Left ventricle myocardium inferior (tissue), 1 donor: ENCODE results near the gene FYB1. TPM values are rescaled to one million over a fixed set of nuclear protein-coding genes. Genes with fewer than 3 reads are reported as not detected.

Experiments used
- DNase-seq: peaks from one replicate; pipeline ENCODE4 v3.0.0-alpha.2; 2020
- H3K27ac ChIP-seq: fragments of 200-600 bp; replicated peaks from 2 replicates; pipeline ENCODE4 v1.8.0; 2021
- H3K27me3 ChIP-seq: fragments of 200-600 bp; 2 replicates; pipeline ENCODE4 v1.8.0; 2021; ENCODE audit warnings: low read depth
- H3K36me3 ChIP-seq: fragments of 200-600 bp; 2 replicates; pipeline ENCODE4 v1.8.0; 2021
- H3K4me1 ChIP-seq: fragments of 200-600 bp; 2 replicates; pipeline ENCODE4 v1.8.0; 2021
- H3K4me3 ChIP-seq: fragments of 200-600 bp; 2 replicates; pipeline ENCODE4 v1.8.0; 2021; ENCODE audit warnings: mild to moderate bottlenecking, moderate library complexity
- H3K9me3 ChIP-seq: fragments of 200-600 bp; replicated peaks from 2 replicates; pipeline ENCODE4 v1.8.0; 2021
- intact Hi-C: fragments of 100-400 bp; cut with micrococcal nuclease; formaldehyde crosslinking; loops from one replicate; pipeline ENCODE4 v1.11.0; 2022
- total RNA-seq: library from RNA; stranded (reverse); fragmentation: NEBNext Ultra II Directional; extraction: Animal tissue kit (Norgen Biotek cat#: 25700); gene quantifications from one replicate; pipeline ENCODE4 v1.2.1, GENCODE V29; 2021
- TF ChIP-seq, protein P1 (sequence below): fragments of 200-600 bp; IDR thresholded peaks from 2 replicates; pipeline ENCODE4 v1.8.0; 2021; ENCODE audit warnings: antibody characterized with exemption, mild to moderate bottlenecking, borderline replicate concordance
- donor health status: DM: no; HTN: yes; CAD: no; lungs with severe emphysema.

Gene FYB1
- total RNA-seq, 1 donor from 2014 or later: 4.9 TPM

DNA sequence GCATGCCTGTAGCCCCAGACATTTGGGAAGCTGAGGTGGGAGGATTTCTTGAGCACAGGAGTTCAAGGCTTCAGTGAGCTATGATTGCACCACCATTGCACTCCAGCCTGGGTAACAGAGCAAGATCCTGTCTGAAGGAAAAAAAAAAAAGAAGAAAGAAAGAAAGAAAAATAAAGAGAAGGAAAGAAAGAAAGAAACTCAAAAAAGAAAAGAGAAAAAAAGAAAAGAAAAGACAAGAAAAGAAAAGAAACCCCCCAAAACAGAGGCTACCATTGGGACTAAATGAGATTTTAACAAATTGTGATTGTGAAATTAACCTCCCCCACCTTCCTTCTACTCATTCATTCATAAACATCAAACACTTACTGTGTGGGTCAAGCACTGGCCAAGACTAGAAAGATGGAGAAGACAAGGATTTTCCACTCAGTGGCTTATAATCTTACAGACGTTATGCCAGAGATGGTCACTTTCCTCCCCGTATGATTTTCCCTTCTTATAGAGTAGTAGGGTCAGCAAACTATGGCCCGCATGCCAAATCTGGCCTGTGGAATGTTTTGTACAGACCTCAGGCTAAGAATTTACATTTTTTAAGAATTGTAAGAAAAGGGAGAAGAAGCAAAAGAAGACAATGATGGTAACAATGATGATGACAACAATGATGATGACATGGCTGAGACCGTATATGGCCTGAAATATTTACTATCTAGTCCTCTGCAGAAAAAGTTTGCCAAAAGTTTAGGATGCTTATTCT, 1.1 kb upstream of the FYB1 start:
- no peak overlapping the region for H3K4me3 ChIP-seq
- TF ChIP-seq, protein P1, sequence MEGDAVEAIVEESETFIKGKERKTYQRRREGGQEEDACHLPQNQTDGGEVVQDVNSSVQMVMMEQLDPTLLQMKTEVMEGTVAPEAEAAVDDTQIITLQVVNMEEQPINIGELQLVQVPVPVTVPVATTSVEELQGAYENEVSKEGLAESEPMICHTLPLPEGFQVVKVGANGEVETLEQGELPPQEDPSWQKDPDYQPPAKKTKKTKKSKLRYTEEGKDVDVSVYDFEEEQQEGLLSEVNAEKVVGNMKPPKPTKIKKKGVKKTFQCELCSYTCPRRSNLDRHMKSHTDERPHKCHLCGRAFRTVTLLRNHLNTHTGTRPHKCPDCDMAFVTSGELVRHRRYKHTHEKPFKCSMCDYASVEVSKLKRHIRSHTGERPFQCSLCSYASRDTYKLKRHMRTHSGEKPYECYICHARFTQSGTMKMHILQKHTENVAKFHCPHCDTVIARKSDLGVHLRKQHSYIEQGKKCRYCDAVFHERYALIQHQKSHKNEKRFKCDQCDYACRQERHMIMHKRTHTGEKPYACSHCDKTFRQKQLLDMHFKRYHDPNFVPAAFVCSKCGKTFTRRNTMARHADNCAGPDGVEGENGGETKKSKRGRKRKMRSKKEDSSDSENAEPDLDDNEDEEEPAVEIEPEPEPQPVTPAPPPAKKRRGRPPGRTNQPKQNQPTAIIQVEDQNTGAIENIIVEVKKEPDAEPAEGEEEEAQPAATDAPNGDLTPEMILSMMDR: no peak
- no peaks in the 10 kb centered on the region for H3K36me3 ChIP-seq
- H3K27me3 ChIP-seq: no peaks in the 10 kb centered on the region
- H3K4me1 ChIP-seq: no peaks in the 10 kb centered on the region
- H3K9me3 ChIP-seq: no peaks in the 10 kb centered on the region
- intact Hi-C loops: no loop called here
- H3K27ac ChIP-seq: no peak overlapping the region
- no peak for DNase-seq

GRCh38 chr5:39218482-39219402, 621 bp downstream of the FYB1 start:
- TF ChIP-seq, protein P1: no peak
- H3K4me1 ChIP-seq: no peaks in the 10 kb centered on the region
- peak overlapping the region; percentile 39 for H3K4me3 ChIP-seq
- no peaks in the 10 kb centered on the region for H3K36me3 ChIP-seq
- no peak for DNase-seq
- intact Hi-C loops: loop anchor here (5.0 kb wide), 2 partner anchors 64 to 354 kb away; no protein-coding TSS in a partner anchor
- H3K27ac ChIP-seq: peak overlapping the region; percentile 66
- H3K9me3 ChIP-seq: no peaks in the 10 kb centered on the region
- H3K27me3 ChIP-seq: no peaks in the 10 kb centered on the region

DNA sequence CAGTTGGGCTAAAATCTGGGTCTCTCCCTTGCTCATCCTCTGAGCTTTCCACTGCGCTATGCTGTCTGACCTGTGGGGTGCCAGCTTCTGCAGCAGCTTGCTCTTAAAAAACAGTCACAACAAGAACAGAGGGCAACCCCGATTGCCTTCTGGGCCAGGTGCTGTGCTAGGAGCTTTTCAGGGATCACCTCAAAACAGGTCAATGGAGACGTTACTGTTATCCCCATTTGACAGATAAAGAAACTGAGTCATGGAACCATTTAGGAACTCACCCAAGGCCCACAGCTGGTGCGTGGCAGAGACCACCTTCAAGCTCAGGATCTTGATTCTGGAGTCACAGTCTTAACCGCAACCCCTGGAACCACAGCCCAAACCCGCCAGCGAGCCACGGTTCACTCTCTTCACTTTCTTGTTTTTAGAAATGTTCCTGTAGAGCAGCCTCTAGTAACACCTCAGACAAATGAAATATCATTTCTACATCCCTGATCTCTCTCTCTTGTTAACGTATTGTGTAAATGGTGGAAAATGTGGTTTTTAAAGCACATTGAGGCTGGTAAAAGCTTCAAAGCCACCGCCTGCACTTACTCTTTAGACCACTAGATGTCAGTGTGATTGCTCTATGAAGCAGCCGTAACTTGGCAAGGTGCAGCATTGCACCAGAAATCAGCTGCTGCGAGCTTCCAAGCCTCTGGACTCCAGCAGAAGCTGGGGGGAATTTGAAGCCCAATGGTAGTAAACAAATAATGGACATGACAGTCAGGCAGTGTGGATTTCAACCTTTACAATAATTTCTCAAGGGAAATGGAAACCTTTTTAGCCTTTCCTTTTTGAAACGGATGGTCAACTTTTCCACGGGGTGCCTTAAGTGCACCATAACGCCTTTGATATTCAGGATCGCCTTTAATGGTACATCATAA, 1.7 kb downstream of the FYB1 start:
- intact Hi-C loops: loop anchor here (5.0 kb wide), 2 partner anchors 65 to 355 kb away; no protein-coding TSS in a partner anchor
- peak; percentile 55 for DNase-seq
- TF ChIP-seq, protein P1: peak; percentile 98
- H3K36me3 ChIP-seq: no peaks in the 10 kb centered on the region
- H3K4me3 ChIP-seq: peak overlapping the region; percentile 39
- no peaks in the 10 kb centered on the region for H3K4me1 ChIP-seq
- peaks cover under 1% of the 10 kb centered on the region for H3K27me3 ChIP-seq
- no peaks in the 10 kb centered on the region for H3K9me3 ChIP-seq
- H3K27ac ChIP-seq: no peak overlapping the region

GRCh38 chr5:39216631-39217030, 2.7 kb downstream of the FYB1 start:
- Histone ChIP-seq H3K27me3 (peaks cover 8% of the 10 kb centered on the region), H3K9me3 (no peaks in the 10 kb centered on the region), H3K27ac (no peak overlapping the region), H3K4me1 (no peaks in the 10 kb centered on the region), H3K4me3 (no peak overlapping the region), H3K36me3 (no peaks in the 10 kb centered on the region)
- TF ChIP-seq, protein P1: no peak
- DNase-seq: no peak
- intact Hi-C loops: loop anchor here (5.0 kb wide), 2 partner anchors 66 to 356 kb away; no protein-coding TSS in a partner anchor

- Histone ChIP-seq H3K4me1 (no peaks in the 10 kb centered on the region), H3K27ac (no peak overlapping the region), H3K4me3 (no peak overlapping the region), H3K9me3 (no peaks in the 10 kb centered on the region), H3K36me3 (no peaks in the 10 kb centered on the region), H3K27me3 (peaks cover 14% of the 10 kb centered on the region)
- TF ChIP-seq, protein P1: no peak
- intact Hi-C loops: loop anchor here (5.0 kb wide), 2 partner anchors 66 to 356 kb away; no protein-coding TSS in a partner anchor
- DNase-seq: no peak
These were observed 3.5 kb downstream of the FYB1 start for GRCh38 chr5:39215857-39216256.
